Fibroblast of pulmonary artery (primary cell): Measurements from ENCODE around the gene UQCR11.

Source experiments
- DNase-seq: peaks from one replicate; pipeline ENCODE4 v3.0.0-alpha.2; 2010; ENCODE audit warnings: low read depth
- H3K4me3 ChIP-seq: replicated peaks from 2 replicates; pipeline ENCODE4 v1.5.1; 2011; ENCODE audit warnings: low read depth, mild to moderate bottlenecking, control low read depth, low read length, moderate library complexity
- TF ChIP-seq, protein P1 (sequence below): IDR thresholded peaks from 2 replicates; pipeline ENCODE4 v1.5.1; 2011; ENCODE audit warnings: mild to moderate bottlenecking, control low read depth, low read length, inconsistent platforms; ENCODE audit errors: missing control alignments

The UQCR11 gene

DNA sequence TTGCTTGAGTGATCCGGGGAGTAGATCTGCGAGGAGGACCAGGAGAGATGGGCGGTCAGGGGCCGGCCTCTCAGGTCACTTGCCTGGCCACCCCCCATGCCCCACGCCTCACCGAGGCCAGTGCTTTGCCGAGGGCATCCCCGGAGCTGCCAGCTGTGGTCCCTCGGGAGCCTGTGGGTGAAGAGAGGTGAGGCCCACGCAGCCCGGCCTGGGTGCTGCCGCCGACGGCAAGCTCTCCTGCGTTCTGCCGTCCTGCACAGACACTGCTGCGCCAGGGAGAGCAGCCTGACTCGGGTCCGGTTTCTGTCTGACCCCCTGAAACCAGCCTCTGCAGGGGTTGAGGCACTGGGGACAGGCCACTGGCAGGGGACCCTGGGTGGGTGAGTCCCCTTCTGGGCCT is 15.8 kb upstream of the UQCR11 start:
- TF ChIP-seq, protein P1, sequence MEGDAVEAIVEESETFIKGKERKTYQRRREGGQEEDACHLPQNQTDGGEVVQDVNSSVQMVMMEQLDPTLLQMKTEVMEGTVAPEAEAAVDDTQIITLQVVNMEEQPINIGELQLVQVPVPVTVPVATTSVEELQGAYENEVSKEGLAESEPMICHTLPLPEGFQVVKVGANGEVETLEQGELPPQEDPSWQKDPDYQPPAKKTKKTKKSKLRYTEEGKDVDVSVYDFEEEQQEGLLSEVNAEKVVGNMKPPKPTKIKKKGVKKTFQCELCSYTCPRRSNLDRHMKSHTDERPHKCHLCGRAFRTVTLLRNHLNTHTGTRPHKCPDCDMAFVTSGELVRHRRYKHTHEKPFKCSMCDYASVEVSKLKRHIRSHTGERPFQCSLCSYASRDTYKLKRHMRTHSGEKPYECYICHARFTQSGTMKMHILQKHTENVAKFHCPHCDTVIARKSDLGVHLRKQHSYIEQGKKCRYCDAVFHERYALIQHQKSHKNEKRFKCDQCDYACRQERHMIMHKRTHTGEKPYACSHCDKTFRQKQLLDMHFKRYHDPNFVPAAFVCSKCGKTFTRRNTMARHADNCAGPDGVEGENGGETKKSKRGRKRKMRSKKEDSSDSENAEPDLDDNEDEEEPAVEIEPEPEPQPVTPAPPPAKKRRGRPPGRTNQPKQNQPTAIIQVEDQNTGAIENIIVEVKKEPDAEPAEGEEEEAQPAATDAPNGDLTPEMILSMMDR: no peak
- H3K4me3 ChIP-seq: no peak overlapping the region
- DNase-seq: no peak

DNA sequence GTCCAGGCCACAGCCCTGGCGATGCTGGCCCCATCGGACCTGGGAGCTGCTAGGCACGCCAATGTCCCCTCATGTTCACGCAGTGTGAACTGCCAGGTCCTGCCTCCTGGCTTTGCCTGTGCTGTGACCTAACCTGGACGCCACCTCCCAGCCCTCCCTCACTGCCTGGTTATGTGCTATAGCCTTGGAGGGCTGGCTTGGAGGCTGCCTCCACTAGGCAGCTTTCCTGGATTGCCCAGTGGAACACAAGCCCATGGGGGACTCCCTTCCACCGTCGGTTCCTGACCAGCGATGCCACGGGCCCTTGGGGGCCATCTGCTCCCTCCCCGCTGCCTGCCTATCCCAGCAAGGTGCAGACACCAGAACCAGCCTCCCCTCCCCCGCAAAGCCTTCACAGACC is 15.2 kb upstream of the UQCR11 start:
- DNase-seq: no peak
- no peak overlapping the region for H3K4me3 ChIP-seq
- TF ChIP-seq, protein P1: no peak

DNA sequence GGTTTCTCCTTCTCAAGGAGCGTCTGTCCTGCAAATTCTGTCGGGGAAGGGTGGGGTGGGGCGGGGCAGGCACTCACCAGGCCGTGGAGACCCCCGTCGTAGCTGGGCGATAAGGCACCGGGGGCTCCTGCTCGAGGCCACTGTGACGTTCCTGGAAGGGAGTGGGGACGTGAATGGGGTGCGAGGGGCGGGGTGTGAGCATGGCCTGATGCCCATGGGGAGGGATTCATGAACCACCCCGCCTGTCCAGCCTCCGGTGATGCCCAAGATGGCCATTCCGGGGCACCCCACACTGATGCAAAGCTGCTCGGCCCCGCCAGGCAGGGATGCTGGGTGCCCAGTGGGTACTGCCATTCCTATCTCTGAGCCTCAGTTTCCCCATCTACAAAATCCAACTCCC is 14.4 kb upstream of the UQCR11 start:
- TF ChIP-seq, protein P1: no peak
- no peak overlapping the region for H3K4me3 ChIP-seq
- no peak for DNase-seq

DNA sequence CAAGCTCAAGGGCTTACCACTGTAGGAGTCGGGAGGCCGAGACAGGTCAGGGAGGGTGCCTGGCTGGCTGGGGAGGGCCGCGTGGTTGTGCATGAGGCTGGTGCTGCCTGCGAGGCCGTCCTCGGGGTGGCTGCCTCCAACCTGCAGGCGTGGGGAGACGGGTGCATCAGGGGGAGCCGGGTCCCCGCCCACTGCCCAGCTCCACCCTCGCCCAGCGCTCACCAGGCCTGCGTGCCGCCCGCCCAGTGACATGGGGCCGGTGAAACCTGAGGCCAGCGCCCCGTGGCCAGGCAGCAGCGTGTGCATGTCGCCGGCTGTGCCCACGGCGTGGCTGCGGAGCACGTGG is 13.8 kb upstream of the UQCR11 start:
- no peak for DNase-seq
- TF ChIP-seq, protein P1: no peak
- no peak overlapping the region for H3K4me3 ChIP-seq

DNA sequence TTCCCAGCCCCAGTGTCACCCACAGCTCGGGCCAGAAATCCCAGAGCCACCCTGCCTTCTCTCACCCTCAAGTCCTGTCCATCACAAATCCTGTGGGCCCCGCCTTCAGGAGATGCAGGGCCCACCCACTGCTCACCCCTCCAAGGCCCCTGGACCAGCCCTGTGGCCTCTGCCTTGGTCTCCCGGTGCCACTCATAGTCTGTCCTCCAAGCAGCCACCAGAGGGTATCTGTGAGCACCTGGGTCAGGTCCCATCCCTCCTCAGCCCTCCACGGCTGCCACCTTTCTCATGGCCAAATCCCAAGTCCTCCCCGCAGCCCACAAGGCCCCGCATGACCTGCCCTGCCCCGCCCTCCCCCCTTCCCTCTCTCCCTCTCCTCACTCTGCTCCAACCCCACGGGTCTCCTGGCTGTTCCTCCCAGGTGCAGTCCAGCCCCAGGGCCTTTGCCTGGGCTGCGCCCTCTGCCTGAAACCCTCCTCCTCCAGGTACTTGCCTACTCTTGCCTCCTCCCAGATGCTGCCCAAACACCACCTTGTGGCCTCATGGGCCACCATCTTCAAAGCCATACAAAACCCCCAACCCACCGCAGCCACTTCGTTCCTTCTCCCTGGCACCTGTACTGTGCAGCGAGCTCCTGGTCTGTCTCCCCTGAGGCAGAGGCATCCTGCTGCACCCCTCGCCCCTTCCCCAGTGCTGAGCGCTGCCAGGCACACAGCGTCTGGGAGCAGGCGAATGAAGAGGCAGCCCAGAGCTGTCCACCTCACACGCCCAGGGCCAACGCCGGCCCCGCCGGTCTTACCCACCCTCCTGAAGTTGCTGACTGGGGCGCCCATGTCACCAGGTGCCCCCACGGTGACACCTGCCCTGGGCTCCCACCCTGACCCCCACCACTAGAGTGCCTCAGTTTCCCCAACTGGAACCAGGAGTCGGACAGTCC is 13.2 kb upstream of the UQCR11 start:
- TF ChIP-seq, protein P1: peak; percentile 33
- no peak overlapping the region for H3K4me3 ChIP-seq
- DNase-seq: peak; percentile 23

DNA sequence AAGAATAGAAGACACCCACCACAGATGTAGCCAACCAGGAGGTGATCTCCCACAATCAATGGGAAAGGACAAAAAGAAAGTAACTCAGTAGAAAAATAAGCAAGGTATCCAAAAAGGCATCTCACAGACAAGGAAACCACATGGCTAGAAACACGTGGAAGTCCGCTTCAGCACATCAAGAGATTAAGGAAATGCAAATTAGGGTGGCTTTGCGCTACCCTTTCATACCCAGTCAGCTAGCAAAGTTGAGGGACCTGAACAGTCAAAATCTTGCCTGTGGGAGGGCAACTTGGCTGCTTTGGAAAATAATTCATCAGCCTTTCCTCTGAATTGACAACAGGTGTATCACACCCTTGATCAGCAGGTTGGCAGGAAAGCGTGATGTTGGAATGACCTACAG is 11.6 kb upstream of the UQCR11 start:
- DNase-seq: no peak
- TF ChIP-seq, protein P1: no peak
- no peak overlapping the region for H3K4me3 ChIP-seq

DNA sequence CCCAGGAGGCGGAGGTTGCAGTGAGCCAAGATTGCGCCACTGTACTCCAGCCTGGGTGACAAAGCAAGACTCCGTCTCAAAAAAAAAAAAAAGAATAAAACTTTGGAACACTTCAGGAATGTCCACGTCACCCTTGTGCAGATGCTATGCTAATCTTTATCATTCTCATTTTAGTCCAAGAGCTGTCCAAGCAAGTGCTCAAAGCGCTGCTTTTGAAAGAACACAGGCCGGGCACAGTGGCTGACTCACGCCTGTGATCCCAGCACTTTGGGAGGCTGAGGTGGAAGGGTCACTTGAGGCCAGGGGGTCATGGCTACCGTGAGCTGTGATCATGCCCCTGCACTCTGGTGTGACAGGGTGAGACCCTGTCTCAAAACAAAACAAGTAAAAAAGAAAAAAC is 11.1 kb upstream of the UQCR11 start:
- DNase-seq: peak; percentile 65
- TF ChIP-seq, protein P1: no peak
- H3K4me3 ChIP-seq: no peak overlapping the region
